NCI-H146 (cell line): ENCODE measurements around the gene PRM3.

Source experiments
- DNase-seq: peaks from one replicate; lab custom pipeline; 2025; lab: John Stamatoyannopoulos, UW

PRM3 gene

GRCh38 chr16:11224096-11224893 is 49.1 kb downstream of the PRM3 start:
- peak; percentile 53 for DNase-seq
